Measurements from ENCODE around the gene TIE1. TPM values are rescaled to one million over a fixed set of nuclear protein-coding genes. Genes with fewer than 3 reads are reported as not detected.

The TIE1 gene
- total RNA-seq, 3 donors from 2014 or later (not counting 1 experiment from before 2014, with no cell fraction given): 4.5 to 10.7 (median 6.7) TPM

GRCh38 chr1:43292679-43293078 lies 8.1 kb upstream of the TIE1 start:
- Histone ChIP-seq H3K36me3 (ENCODE audit: control insufficient read depth, insufficient read depth, low read length) (no peaks in the 10 kb centered on the region), H3K4me1 (ENCODE audit: control insufficient read depth, insufficient read depth, low read length) (no peaks in the 10 kb centered on the region), H3K4me3 (ENCODE audit: low read length) (no peak overlapping the region), H3K27ac (ENCODE audit: low read length) (no peak overlapping the region), H3K27me3 (ENCODE audit: control insufficient read depth, insufficient read depth, low read length) (no peaks in the 10 kb centered on the region), H3K9me3 (ENCODE audit: control insufficient read depth, insufficient read depth, low read length) (no peaks in the 10 kb centered on the region)
- Mint-ChIP-seq H3K4me3 (no peak overlapping the region), H3K27ac (no peak overlapping the region), H3K4me1 (no peaks in the 10 kb centered on the region), H3K9me3 (no peaks in the 10 kb centered on the region), H3K36me3 (no peaks in the 10 kb centered on the region), H3K27me3 (ENCODE audit: low read depth in 2 of 2) (no peaks in the 10 kb centered on the region)
- WGBS (ENCODE audit: insufficient coverage): 72% methylated on average over 5 of the region's 5 CpGs
- TF ChIP-seq CTCF (IDR thresholded peaks at IDR 0.05): no peak
- DNase-seq (no peak), ATAC-seq (no peak)
- intact Hi-C loops (cut with micrococcal nuclease): no loop called here

GRCh38 chr1:43293176-43293575 lies 7.6 kb upstream of the TIE1 start:
- WGBS (ENCODE audit: insufficient coverage): 77% methylated on average over 2 of the region's 2 CpGs
- intact Hi-C loops (cut with micrococcal nuclease): no loop called here
- Histone ChIP-seq H3K27ac (ENCODE audit: low read length) (no peak overlapping the region), H3K9me3 (ENCODE audit: control insufficient read depth, insufficient read depth, low read length) (no peaks in the 10 kb centered on the region), H3K4me3 (ENCODE audit: low read length) (no peak overlapping the region), H3K27me3 (ENCODE audit: control insufficient read depth, insufficient read depth, low read length) (no peaks in the 10 kb centered on the region), H3K4me1 (ENCODE audit: control insufficient read depth, insufficient read depth, low read length) (no peaks in the 10 kb centered on the region), H3K36me3 (ENCODE audit: control insufficient read depth, insufficient read depth, low read length) (no peaks in the 10 kb centered on the region)
- Mint-ChIP-seq H3K9me3 (no peaks in the 10 kb centered on the region), H3K36me3 (no peaks in the 10 kb centered on the region), H3K4me1 (no peaks in the 10 kb centered on the region), H3K4me3 (no peak overlapping the region), H3K27ac (no peak overlapping the region), H3K27me3 (ENCODE audit: low read depth in 2 of 2) (no peaks in the 10 kb centered on the region)
- DNase-seq (no peak), ATAC-seq (no peak)
- no peak for TF ChIP-seq CTCF (IDR thresholded peaks at IDR 0.05)

GRCh38 chr1:43293896-43294760 lies 6.7 kb upstream of the TIE1 start:
- no peaks in the 10 kb centered on the region for H3K36me3 ChIP-seq (ENCODE audit: control insufficient read depth, insufficient read depth, low read length)
- ATAC-seq (no peak), DNase-seq (no peak)
- H3K27me3 ChIP-seq (ENCODE audit: control insufficient read depth, insufficient read depth, low read length): no peaks in the 10 kb centered on the region
- no peaks in the 10 kb centered on the region for H3K4me1 ChIP-seq (ENCODE audit: control insufficient read depth, insufficient read depth, low read length)
- H3K27ac ChIP-seq (ENCODE audit: low read length): no peak overlapping the region
- TF ChIP-seq CTCF (IDR thresholded peaks at IDR 0.05): no peak
- Mint-ChIP-seq H3K36me3 (no peaks in the 10 kb centered on the region), H3K27ac (no peak overlapping the region), H3K4me1 (no peaks in the 10 kb centered on the region), H3K4me3 (no peak overlapping the region), H3K9me3 (no peaks in the 10 kb centered on the region), H3K27me3 (ENCODE audit: low read depth in 2 of 2) (no peaks in the 10 kb centered on the region)
- intact Hi-C loops (cut with micrococcal nuclease): no loop called here
- H3K4me3 ChIP-seq (ENCODE audit: low read length): no peak overlapping the region
- H3K9me3 ChIP-seq (ENCODE audit: control insufficient read depth, insufficient read depth, low read length): no peaks in the 10 kb centered on the region
- WGBS (ENCODE audit: insufficient coverage): 85% methylated on average over 5 of the region's 7 CpGs

- Histone ChIP-seq H3K36me3 (ENCODE audit: control insufficient read depth, insufficient read depth, low read length) (no peaks in the 10 kb centered on the region), H3K9me3 (ENCODE audit: control insufficient read depth, insufficient read depth, low read length) (no peaks in the 10 kb centered on the region), H3K27me3 (ENCODE audit: control insufficient read depth, insufficient read depth, low read length) (no peaks in the 10 kb centered on the region), H3K4me3 (ENCODE audit: low read length) (no peak overlapping the region), H3K4me1 (ENCODE audit: control insufficient read depth, insufficient read depth, low read length) (no peaks in the 10 kb centered on the region), H3K27ac (ENCODE audit: low read length) (no peak overlapping the region)
- H3K4me1 Mint-ChIP-seq: no peaks in the 10 kb centered on the region
- no peaks in the 10 kb centered on the region for H3K27me3 Mint-ChIP-seq (ENCODE audit: low read depth in 2 of 2)
- intact Hi-C loops (cut with micrococcal nuclease): no loop called here
- H3K36me3 Mint-ChIP-seq: no peaks in the 10 kb centered on the region
- no peak for DNase-seq
- 83% methylated on average over 8 of the region's 8 CpGs for WGBS (ENCODE audit: insufficient coverage)
- no peaks in the 10 kb centered on the region for H3K9me3 Mint-ChIP-seq
- H3K27ac Mint-ChIP-seq: no peak overlapping the region
- no peak overlapping the region for H3K4me3 Mint-ChIP-seq
- ATAC-seq: no peak
- TF ChIP-seq CTCF (IDR thresholded peaks at IDR 0.05): no peak
Observed at GRCh38 chr1:43294761-43295160, 6.0 kb upstream of the TIE1 start.

All from natural killer cell (primary cell).